Esophagus squamous epithelium (tissue), 5 donors: ENCODE measurements around the gene LRP1. TPM values are rescaled to one million over a fixed set of nuclear protein-coding genes. Genes with fewer than 3 reads are reported as not detected.

Source experiments
- DNase-seq: peaks from one replicate; lab custom pipeline; 2025; lab: John Stamatoyannopoulos, UW
- H3K27ac ChIP-seq, 4 donors: fragments of 200-600 bp; sonication (generic); one replicate each; pipeline ENCODE4 v1.5.1; 2016 to 2019; ENCODE audit warnings: mild to moderate bottlenecking in 1 of 4
- H3K27me3 ChIP-seq, 4 donors: fragments of 200-600 bp; sonication (generic); 1 replicate in 3 of 4; 2 replicates in 1 of 4; pipeline versions ENCODE4 v1.5.1 to v1.6.0; 2017 to 2021; ENCODE audit warnings: antibody characterized with exemption in 1 of 4
- H3K36me3 ChIP-seq, 3 donors: fragments of 200-600 bp; sonication (generic); one replicate each; pipeline ENCODE4 v1.5.1; 2016 to 2019
- H3K4me1 ChIP-seq, 3 donors: fragments of 200-600 bp; sonication (generic); one replicate each; pipeline ENCODE4 v1.5.1; 2017 to 2019
- H3K4me3 ChIP-seq, 4 donors: fragments of 200-600 bp; sonication (generic); 1 replicate in 3 of 4; 2 replicates in 1 of 4; pipeline ENCODE4 v1.5.1; 2016 to 2019; ENCODE audit warnings: mild to moderate bottlenecking in 2 of 4, moderate library complexity in 1 of 4
- H3K9me3 ChIP-seq, 3 donors: fragments of 200-600 bp; sonication (generic); one replicate each; pipeline ENCODE4 v1.5.1; 2016 to 2019
- CTCF ChIP-seq, 6 experiments: fragments of 450-650 bp in 4 of 6; fragments of 200-600 bp in 2 of 6; sonication (generic) in 2 of 6; IDR thresholded peaks; one replicate each; pipeline ENCODE4 v1.5.1; 2016 to 2019; ENCODE audit warnings: antibody characterized with exemption in 6 of 6, mild to moderate bottlenecking in 4 of 6, moderate library complexity in 4 of 6
- POLR2A ChIP-seq, 4 donors: fragments of 450-650 bp; IDR thresholded peaks; one replicate each; pipeline ENCODE4 v1.6.1; 2017; ENCODE audit warnings: antibody characterized with exemption in 4 of 4, mild to moderate bottlenecking in 4 of 4, moderate library complexity in 3 of 4
- WGBS, 2 donors: methylation state at CpG; one replicate each; pipeline ENCODE4 v1.1.5; 2018; 5-methylcytosine and 5-hydroxymethylcytosine counted together
- intact Hi-C: fragments of 100-400 bp; cut with DNase I; formaldehyde crosslinking; loops from one replicate; pipeline ENCODE4 v1.15.0; 2022
- total RNA-seq, 4 donors: library from RNA; depleted of rRNA; stranded (reverse); fragments of >200 nt; gene quantifications; one replicate each; pipeline ENCODE4 v1.1.0, GENCODE V29; 2016
- donor health status: DM: yes; HTN: yes; CAD: no.

Gene LRP1
- total RNA-seq, 4 donors from 2014 or later = 60.8 to 147 (median 81.9) TPM

- intact Hi-C loops = no loop called here
Measured at GRCh38 chr12:57219205-57219992, 91.1 kb downstream of the LRP1 start.

GRCh38 chr12:57219993-57220754, 91.9 kb downstream of the LRP1 start:
- intact Hi-C loops = no loop called here
- DNase-seq = no peak
- Histone ChIP-seq H3K27ac (no peak overlapping the region), H3K4me3 (no peak overlapping the region), H3K27me3 (peaks cover 0 to 99% (median 31%) of the 10 kb centered on the region in 4 donors), H3K4me1 (peaks cover 27 to 60% (median 28%) of the 10 kb centered on the region in 3 donors), H3K9me3 (no peaks in the 10 kb centered on the region), H3K36me3 (no peaks in the 10 kb centered on the region)
- TF ChIP-seq POLR2A (IDR thresholded peaks at IDR 0.05) = no peak
- no peak for TF ChIP-seq CTCF (IDR thresholded peaks at IDR 0.05)
- WGBS, 2 donors = 26 to 43% methylated on average over 12 to 22 of the region's 38 CpGs

More at GRCh38 chr12:57219205-57219992, 91.1 kb downstream of the LRP1 start:
- no peak for TF ChIP-seq POLR2A (IDR thresholded peaks at IDR 0.05)
- TF ChIP-seq CTCF (IDR thresholded peaks at IDR 0.05) = no peak
- H3K4me3 ChIP-seq = no peak overlapping the region
- no peak overlapping the region for H3K27ac ChIP-seq
- peaks cover 0 to 99% (median 30%) of the 10 kb centered on the region in 4 donors for H3K27me3 ChIP-seq
- DNase-seq = no peak
- H3K36me3 ChIP-seq = no peaks in the 10 kb centered on the region
- H3K4me1 ChIP-seq = peaks cover 23 to 61% (median 26%) of the 10 kb centered on the region in 3 donors
- H3K9me3 ChIP-seq = no peaks in the 10 kb centered on the region
- 65 to 66% methylated on average over 11 to 14 of the region's 14 CpGs for WGBS, 2 donors

GRCh38 chr12:57220770-57221168, 92.5 kb downstream of the LRP1 start:
- Histone ChIP-seq H3K4me3 (no peak overlapping the region), H3K27me3 (peaks cover 0 to 99% (median 31%) of the 10 kb centered on the region in 4 donors), H3K36me3 (no peaks in the 10 kb centered on the region)

GRCh38 chr12:57221169-57221917, 93.1 kb downstream of the LRP1 start:
- intact Hi-C loops = no loop called here
- Histone ChIP-seq H3K27ac (no peak overlapping the region), H3K9me3 (no peaks in the 10 kb centered on the region), H3K36me3 (no peaks in the 10 kb centered on the region), H3K4me3 (no peak overlapping the region), H3K27me3 (peaks cover 0 to 99% (median 33%) of the 10 kb centered on the region in 4 donors), H3K4me1 (peaks cover 18 to 60% (median 21%) of the 10 kb centered on the region in 3 donors)
- no peak for DNase-seq
- no peak for TF ChIP-seq POLR2A (IDR thresholded peaks at IDR 0.05)
- no peak for TF ChIP-seq CTCF (IDR thresholded peaks at IDR 0.05)
- WGBS, 2 donors = 36 to 44% methylated on average over 2 to 8 of the region's 24 CpGs

More at GRCh38 chr12:57220770-57221168, 92.5 kb downstream of the LRP1 start:
- 62 to 72% methylated on average over 1 of the region's 1 CpG for WGBS, 2 donors
- Histone ChIP-seq H3K27ac (no peak overlapping the region), H3K4me1 (peaks cover 24 to 60% (median 27%) of the 10 kb centered on the region in 3 donors), H3K9me3 (no peaks in the 10 kb centered on the region)
- intact Hi-C loops = no loop called here
- TF ChIP-seq POLR2A (IDR thresholded peaks at IDR 0.05) = no peak
- TF ChIP-seq CTCF (IDR thresholded peaks at IDR 0.05) = no peak
- DNase-seq = no peak
